Cardiac muscle cell (in vitro differentiated cells and primary cell): ENCODE results near the gene PTRH2. TPM values are rescaled to one million over a fixed set of nuclear protein-coding genes. Genes with fewer than 3 reads are reported as not detected.

Experiments
- DNase-seq, 2 donors: peaks; one replicate each; pipeline versions ENCODE4 v3.0.0 to v3.0.0-alpha.2; 2010 to 2017; ENCODE audit warnings: low read depth in 1 of 2, low spot score in 1 of 2
- H3K27ac ChIP-seq: fragments of 200-600 bp; sonication (generic); 2 replicates; pipeline ENCODE4 v1.5.1; 2016
- H3K27me3 ChIP-seq: fragments of 200-600 bp; sonication (generic); 2 replicates; pipeline ENCODE4 v1.6.0; 2016; ENCODE audit warnings: control low read depth
- H3K36me3 ChIP-seq: fragments of 200-600 bp; sonication (generic); 2 replicates; pipeline ENCODE4 v1.5.1; 2016; ENCODE audit warnings: control low read depth
- H3K4me1 ChIP-seq: fragments of 200-600 bp; sonication (generic); 2 replicates; pipeline ENCODE4 v1.8.1; 2017; ENCODE audit warnings: low read depth, mild to moderate bottlenecking, mixed run types
- H3K4me3 ChIP-seq: fragments of 200-600 bp; sonication (generic); 2 replicates; pipeline ENCODE4 v1.5.1; 2016; ENCODE audit warnings: mild to moderate bottlenecking
- H3K9me3 ChIP-seq: fragments of 200-600 bp; sonication (generic); 2 replicates; pipeline ENCODE4 v1.5.1; 2017; ENCODE audit warnings: low read depth, mild to moderate bottlenecking, control low read depth
- polyA plus RNA-seq: library from polyadenylated mRNA; unstranded; fragments of >200 nt; fragmentation: Nextera tagmentation; extraction: Ambion mirVana; gene quantifications from 2 replicates; pipeline ENCODE4 v1.2.1, GENCODE V29; 2016
- total RNA-seq: library from RNA; depleted of rRNA; stranded (reverse); fragments of >200 nt; gene quantifications from 2 replicates; pipeline ENCODE4 v1.2.3, GENCODE V29; 2016
- TF ChIP-seq, protein P1 (sequence below): IDR thresholded peaks from 2 replicates; pipeline ENCODE4 v1.5.1; 2012; ENCODE audit warnings: low read depth, mild to moderate bottlenecking, low read length

Gene PTRH2
- total and polyA plus RNA-seq, 2 experiments from 2014 or later = 9.3 to 17.7 TPM

DNA sequence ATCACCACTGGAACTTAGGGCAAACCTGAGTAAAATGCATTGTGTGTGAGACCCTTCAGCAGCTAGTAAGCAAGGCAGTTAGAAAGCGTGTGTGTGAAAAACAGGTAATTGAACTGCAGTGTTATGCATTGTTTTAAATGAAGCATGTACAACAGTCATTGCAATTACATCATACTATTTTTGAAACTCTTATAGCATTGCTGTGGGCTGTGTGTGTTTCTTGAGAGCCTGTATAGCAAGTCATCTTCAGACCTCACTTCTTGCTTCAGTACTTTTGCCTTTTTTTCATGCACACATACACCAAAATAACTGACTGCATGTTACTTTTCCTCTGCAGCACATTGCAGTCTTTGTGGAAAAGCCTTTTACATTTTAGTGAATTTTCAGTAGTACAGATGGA lies 19.2 kb downstream of the PTRH2 start:
- Histone ChIP-seq H3K27me3 (no peaks in the 10 kb centered on the region), H3K36me3 (peaks cover 79% of the 10 kb centered on the region), H3K4me3 (no peak overlapping the region), H3K4me1 (no peaks in the 10 kb centered on the region), H3K27ac (peak overlapping the region; percentile 53), H3K9me3 (no peaks in the 10 kb centered on the region)
- TF ChIP-seq, protein P1, sequence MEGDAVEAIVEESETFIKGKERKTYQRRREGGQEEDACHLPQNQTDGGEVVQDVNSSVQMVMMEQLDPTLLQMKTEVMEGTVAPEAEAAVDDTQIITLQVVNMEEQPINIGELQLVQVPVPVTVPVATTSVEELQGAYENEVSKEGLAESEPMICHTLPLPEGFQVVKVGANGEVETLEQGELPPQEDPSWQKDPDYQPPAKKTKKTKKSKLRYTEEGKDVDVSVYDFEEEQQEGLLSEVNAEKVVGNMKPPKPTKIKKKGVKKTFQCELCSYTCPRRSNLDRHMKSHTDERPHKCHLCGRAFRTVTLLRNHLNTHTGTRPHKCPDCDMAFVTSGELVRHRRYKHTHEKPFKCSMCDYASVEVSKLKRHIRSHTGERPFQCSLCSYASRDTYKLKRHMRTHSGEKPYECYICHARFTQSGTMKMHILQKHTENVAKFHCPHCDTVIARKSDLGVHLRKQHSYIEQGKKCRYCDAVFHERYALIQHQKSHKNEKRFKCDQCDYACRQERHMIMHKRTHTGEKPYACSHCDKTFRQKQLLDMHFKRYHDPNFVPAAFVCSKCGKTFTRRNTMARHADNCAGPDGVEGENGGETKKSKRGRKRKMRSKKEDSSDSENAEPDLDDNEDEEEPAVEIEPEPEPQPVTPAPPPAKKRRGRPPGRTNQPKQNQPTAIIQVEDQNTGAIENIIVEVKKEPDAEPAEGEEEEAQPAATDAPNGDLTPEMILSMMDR = no peak
- DNase-seq = no peak

- Histone ChIP-seq H3K27ac (peak overlapping the region; percentile 68), H3K27me3 (no peaks in the 10 kb centered on the region), H3K36me3 (peaks cover 88% of the 10 kb centered on the region), H3K4me3 (no peak overlapping the region), H3K9me3 (no peaks in the 10 kb centered on the region), H3K4me1 (no peaks in the 10 kb centered on the region)
- TF ChIP-seq, protein P1 = no peak
- DNase-seq = peak in 1 of 2 donors; percentile 2
Measured at GRCh38 chr17:59684967-59685366, 22.3 kb downstream of the PTRH2 start.

GRCh38 chr17:59683283-59683682 lies 23.9 kb downstream of the PTRH2 start:
- Histone ChIP-seq H3K36me3 (peaks cover 98% of the 10 kb centered on the region), H3K4me3 (no peak overlapping the region), H3K27me3 (no peaks in the 10 kb centered on the region), H3K9me3 (no peaks in the 10 kb centered on the region), H3K4me1 (no peaks in the 10 kb centered on the region), H3K27ac (peak overlapping the region; percentile 12)
- TF ChIP-seq, protein P1 = no peak
- DNase-seq = no peak

- TF ChIP-seq, protein P1 = no peak
- Histone ChIP-seq H3K36me3 (peaks cover 97% of the 10 kb centered on the region), H3K9me3 (no peaks in the 10 kb centered on the region), H3K4me3 (no peak overlapping the region), H3K27me3 (no peaks in the 10 kb centered on the region), H3K4me1 (no peaks in the 10 kb centered on the region), H3K27ac (peak overlapping the region; percentile 16)
- no peak for DNase-seq
Measured at GRCh38 chr17:59680314-59680713, 26.9 kb downstream of the PTRH2 start.

- peaks cover 97% of the 10 kb centered on the region for H3K36me3 ChIP-seq
- no peak for DNase-seq
Measured at GRCh38 chr17:59678918-59679317, 28.3 kb downstream of the PTRH2 start.

More at GRCh38 chr17:59678918-59679317, 28.3 kb downstream of the PTRH2 start:
- H3K27ac ChIP-seq = no peak overlapping the region
- H3K4me1 ChIP-seq = no peaks in the 10 kb centered on the region
- TF ChIP-seq, protein P1 = no peak
- no peak overlapping the region for H3K4me3 ChIP-seq
- H3K9me3 ChIP-seq = no peaks in the 10 kb centered on the region
- H3K27me3 ChIP-seq = no peaks in the 10 kb centered on the region
